ENCODE results near the gene ACTR10.

ACTR10 gene

GRCh38 chr14:58193542-58193941 lies 6.4 kb upstream of the ACTR10 start:
- Histone ChIP-seq H3K36me3 (ENCODE audit: insufficient read depth) (no peaks in the 10 kb centered on the region), H3K4me2 (no peak overlapping the region), H3K9ac (no peak overlapping the region), H3K27me3 (ENCODE audit: insufficient read depth, low read depth) (no peaks in the 10 kb centered on the region), H3K4me1 (ENCODE audit: low read depth, poor library complexity, severe bottlenecking) (no peaks in the 10 kb centered on the region), H3K79me2 (ENCODE audit: insufficient read depth, low read depth) (no peaks in the 10 kb centered on the region), H4K20me1 (ENCODE audit: insufficient read depth) (no peaks in the 10 kb centered on the region), H2AFZ (ENCODE audit: low read depth) (no peak overlapping the region), H3K4me3 (IDR thresholded peaks at IDR 0.05; ENCODE audit: insufficient read depth, low read depth, low read length) (no peak overlapping the region), H3K27ac (no peak overlapping the region)
- no peak for TF ChIP-seq CTCF (conservative IDR thresholded peaks at IDR 0.05; ENCODE audit: low read depth, low read length)

- H3K36me3 ChIP-seq (ENCODE audit: insufficient read depth), result no peaks in the 10 kb centered on the region
- peaks cover 2% of the 10 kb centered on the region for H3K4me1 ChIP-seq (ENCODE audit: low read depth, poor library complexity, severe bottlenecking)
- H3K9ac ChIP-seq, result no peak overlapping the region
- H3K79me2 ChIP-seq (ENCODE audit: insufficient read depth, low read depth), result peaks cover 7% of the 10 kb centered on the region; the same call in 1 of the 2 replicates
- no peak overlapping the region for H3K4me3 ChIP-seq (IDR thresholded peaks at IDR 0.05; ENCODE audit: insufficient read depth, low read depth, low read length)
- no peak for TF ChIP-seq CTCF (conservative IDR thresholded peaks at IDR 0.05; ENCODE audit: low read depth, low read length)
- no peak overlapping the region for H2AFZ ChIP-seq (ENCODE audit: low read depth)
- no peaks in the 10 kb centered on the region for H3K27me3 ChIP-seq (ENCODE audit: insufficient read depth, low read depth)
- no peak overlapping the region for H3K27ac ChIP-seq
- H3K4me2 ChIP-seq, result no peak overlapping the region
- no peaks in the 10 kb centered on the region for H4K20me1 ChIP-seq (ENCODE audit: insufficient read depth)
These were observed 3.8 kb upstream of the ACTR10 start for GRCh38 chr14:58196198-58196597.

- no peak for TF ChIP-seq CTCF (conservative IDR thresholded peaks at IDR 0.05; ENCODE audit: low read depth, low read length)
- Histone ChIP-seq H3K27ac (no peak overlapping the region), H3K9ac (no peak overlapping the region), H3K4me3 (IDR thresholded peaks at IDR 0.05; ENCODE audit: insufficient read depth, low read depth, low read length) (no peak overlapping the region), H3K79me2 (ENCODE audit: insufficient read depth, low read depth) (peaks cover 18% of the 10 kb centered on the region; the same call in 1 of the 2 replicates), H3K4me2 (no peak overlapping the region), H3K4me1 (ENCODE audit: low read depth, poor library complexity, severe bottlenecking) (peaks cover 7% of the 10 kb centered on the region), H3K27me3 (ENCODE audit: insufficient read depth, low read depth) (no peaks in the 10 kb centered on the region), H2AFZ (ENCODE audit: low read depth) (no peak overlapping the region), H4K20me1 (ENCODE audit: insufficient read depth) (no peaks in the 10 kb centered on the region), H3K36me3 (ENCODE audit: insufficient read depth) (no peaks in the 10 kb centered on the region)
These were observed 1.9 kb upstream of the ACTR10 start for GRCh38 chr14:58198086-58198485.

- peaks cover 7% of the 10 kb centered on the region for H3K4me1 ChIP-seq (ENCODE audit: low read depth, poor library complexity, severe bottlenecking)
- peak overlapping the region; percentile 50 for H2AFZ ChIP-seq (ENCODE audit: low read depth)
- H3K79me2 ChIP-seq (ENCODE audit: insufficient read depth, low read depth), result peaks cover 18% of the 10 kb centered on the region; the same call in 1 of the 2 replicates
- peak overlapping the region; percentile 92 for H3K4me2 ChIP-seq
- H3K9ac ChIP-seq, result peak overlapping the region; percentile 43; the same call in 1 of the 2 replicates
- TF ChIP-seq CTCF (conservative IDR thresholded peaks at IDR 0.05; ENCODE audit: low read depth, low read length), result no peak
- H4K20me1 ChIP-seq (ENCODE audit: insufficient read depth), result no peaks in the 10 kb centered on the region
- no peak overlapping the region for H3K4me3 ChIP-seq (IDR thresholded peaks at IDR 0.05; ENCODE audit: insufficient read depth, low read depth, low read length)
- peak overlapping the region; percentile 50; the same call in 1 of the 2 replicates for H3K27ac ChIP-seq
- no peaks in the 10 kb centered on the region for H3K36me3 ChIP-seq (ENCODE audit: insufficient read depth)
- H3K27me3 ChIP-seq (ENCODE audit: insufficient read depth, low read depth), result no peaks in the 10 kb centered on the region
These were observed 512 bp downstream of the ACTR10 start for GRCh38 chr14:58200480-58200841.
